Testis (tissue), 2 donors: ENCODE measurements around the gene TM9SF4.

Experiments used
- CTCF ChIP-seq, 3 experiments: fragments of 450-650 bp in 2 of 3; fragments of 200-600 bp in 1 of 3; sonication (generic) in 1 of 3; IDR thresholded peaks; one replicate each; pipeline ENCODE4 v1.5.1; 2016 to 2019; ENCODE audit warnings: antibody characterized with exemption in 3 of 3, mild to moderate bottlenecking in 2 of 3, moderate library complexity in 1 of 3
- POLR2A ChIP-seq: fragments of 450-650 bp; IDR thresholded peaks from one replicate; pipeline ENCODE4 v1.6.1; 2017; ENCODE audit warnings: antibody characterized with exemption, mild to moderate bottlenecking, moderate library complexity

GRCh38 chr20:32201296-32201976 is 91.9 kb downstream of the TM9SF4 start:
- TF ChIP-seq CTCF (IDR thresholded peaks at IDR 0.05), result no peak
- no peak for TF ChIP-seq POLR2A
